H9 (cell line): ENCODE measurements around the gene LECT2. TPM values are rescaled to one million over a fixed set of nuclear protein-coding genes. Genes with fewer than 3 reads are reported as not detected.

Experiments
- DNase-seq: peaks from one replicate; pipeline ENCODE4 v3.0.0-alpha.2; 2017
- H2AFZ ChIP-seq: one replicate; pipeline ENCODE4 v1.6.1; 2013; ENCODE audit warnings: mild to moderate bottlenecking, low read length, control low read depth, moderate library complexity
- H2AK5ac ChIP-seq: 2 replicates; pipeline ENCODE4 v1.6.1; 2013; ENCODE audit warnings: low read length, control low read depth, mixed read lengths; ENCODE audit not compliant: insufficient read length
- H2BK120ac ChIP-seq: one replicate; pipeline ENCODE4 v1.6.1; 2013; ENCODE audit warnings: low read depth, mild to moderate bottlenecking, low read length, control low read depth, inconsistent platforms; ENCODE audit not compliant: poor library complexity, severe bottlenecking
- H2BK12ac ChIP-seq: 2 replicates; pipeline ENCODE4 v1.6.1; 2013; ENCODE audit warnings: low read length, control low read depth, mixed read lengths, low read depth; ENCODE audit not compliant: insufficient read length
- H2BK15ac ChIP-seq: 2 replicates; pipeline ENCODE4 v1.6.1; 2013; ENCODE audit warnings: low read depth, low read length, control low read depth
- H2BK20ac ChIP-seq: one replicate; pipeline ENCODE4 v1.6.1; 2013; ENCODE audit warnings: low read depth, mild to moderate bottlenecking, low read length, control low read depth, inconsistent platforms; ENCODE audit not compliant: poor library complexity, severe bottlenecking
- H2BK5ac ChIP-seq: 2 replicates; pipeline ENCODE4 v1.6.1; 2013; ENCODE audit warnings: low read length, control low read depth, mixed read lengths; ENCODE audit not compliant: insufficient read length
- H3K14ac ChIP-seq: 2 replicates; pipeline ENCODE4 v1.6.1; 2013; ENCODE audit warnings: low read length, control low read depth; ENCODE audit not compliant: insufficient read depth
- H3K18ac ChIP-seq: 2 replicates; pipeline ENCODE4 v1.6.1; 2013; ENCODE audit warnings: low read depth, mild to moderate bottlenecking, mixed read lengths, low read length, control low read depth; ENCODE audit not compliant: insufficient read length
- H3K23ac ChIP-seq: 2 replicates; pipeline ENCODE4 v1.6.1; 2013; ENCODE audit warnings: low read length, control low read depth, mixed read lengths, low read depth; ENCODE audit not compliant: insufficient read length
- H3K23me2 ChIP-seq: 2 replicates; pipeline ENCODE4 v1.6.1; 2013; ENCODE audit warnings: low read depth, mild to moderate bottlenecking, mixed read lengths, low read length, control low read depth; ENCODE audit not compliant: insufficient read length, poor library complexity, severe bottlenecking
- H3K27ac ChIP-seq: 2 replicates; pipeline ENCODE4 v1.5.1; 2013; ENCODE audit warnings: low read length, control low read depth, mixed read lengths, low read depth; ENCODE audit not compliant: insufficient read length
- H3K27me3 ChIP-seq: 2 replicates; pipeline ENCODE4 v1.6.1; 2013; ENCODE audit warnings: low read length, control low read depth, inconsistent platforms; ENCODE audit not compliant: insufficient read depth
- H3K4ac ChIP-seq: 2 replicates; pipeline ENCODE4 v1.6.1; 2013; ENCODE audit warnings: low read depth, mild to moderate bottlenecking, control low read depth, inconsistent platforms, low read length, moderate library complexity
- H3K4me1 ChIP-seq: 2 replicates; pipeline ENCODE4 v1.6.1; 2013; ENCODE audit warnings: low read length, control low read depth, inconsistent platforms; ENCODE audit not compliant: insufficient read depth
- H3K4me2 ChIP-seq: 2 replicates; pipeline ENCODE4 v1.6.1; 2013; ENCODE audit warnings: low read length, control low read depth, mixed read lengths; ENCODE audit not compliant: insufficient read length, insufficient read depth
- H3K56ac ChIP-seq: 2 replicates; pipeline ENCODE4 v1.6.1; 2013; ENCODE audit warnings: low read depth, mild to moderate bottlenecking, mixed read lengths, low read length, control low read depth; ENCODE audit not compliant: insufficient read length
- H3K79me1 ChIP-seq: 2 replicates; pipeline ENCODE4 v1.6.1; 2013; ENCODE audit warnings: low read depth, mild to moderate bottlenecking, moderate library complexity, low read length, control low read depth, inconsistent platforms; ENCODE audit not compliant: insufficient read depth, poor library complexity, severe bottlenecking
- H3K79me2 ChIP-seq: 2 replicates; pipeline ENCODE4 v1.6.1; 2013; ENCODE audit warnings: low read length, control low read depth, inconsistent platforms; ENCODE audit not compliant: insufficient read depth
- H3K9ac ChIP-seq: 2 replicates; pipeline ENCODE4 v1.6.1; 2013; ENCODE audit warnings: low read length, control low read depth, mixed read lengths; ENCODE audit not compliant: insufficient read length; ENCODE audit errors: extremely low read depth
- H3K9me3 ChIP-seq: one replicate; pipeline ENCODE4 v1.6.1; 2013; ENCODE audit warnings: low read depth, low read length, inconsistent platforms; ENCODE audit not compliant: control insufficient read depth
- H3T11ph ChIP-seq: one replicate; pipeline ENCODE4 v1.6.1; 2013; ENCODE audit warnings: mild to moderate bottlenecking, low read length, control low read depth, inconsistent platforms
- H4K20me1 ChIP-seq: one replicate; pipeline ENCODE4 v1.6.1; 2013; ENCODE audit not compliant: control insufficient read depth, insufficient read length, insufficient read depth
- H4K5ac ChIP-seq: 2 replicates; pipeline ENCODE4 v1.6.1; 2013; ENCODE audit warnings: low read depth, mild to moderate bottlenecking, mixed read lengths, low read length, control low read depth; ENCODE audit not compliant: insufficient read length
- H4K8ac ChIP-seq: replicated peaks from 2 replicates; pipeline ENCODE4 v1.6.1; 2013; ENCODE audit warnings: low read length, control low read depth, mixed read lengths, low read depth; ENCODE audit not compliant: insufficient read length
- H4K91ac ChIP-seq: 2 replicates; pipeline ENCODE4 v1.6.1; 2013; ENCODE audit warnings: low read depth, mild to moderate bottlenecking, moderate library complexity, mixed read lengths, low read length, control low read depth; ENCODE audit not compliant: insufficient read length
- H3K27ac Mint-ChIP-seq, 3 experiments: 2 replicates in 2 of 3; 3 replicates in 1 of 3; pipeline ENCODE4 v1.8.0; 2020 to 2021; ENCODE audit warnings: mixed read lengths in 3 of 3, mild to moderate bottlenecking in 1 of 3, moderate library complexity in 1 of 3
- H3K27me3 Mint-ChIP-seq: 2 replicates; pipeline ENCODE4 v1.8.0; 2021; ENCODE audit warnings: low read depth, mild to moderate bottlenecking, moderate library complexity, mixed read lengths
- H3K36me3 Mint-ChIP-seq, 3 experiments: 2 replicates in 2 of 3; 3 replicates in 1 of 3; pipeline ENCODE4 v1.8.0; 2020 to 2021; ENCODE audit warnings: low read depth in 3 of 3, mixed read lengths in 3 of 3; ENCODE audit not compliant: insufficient read depth in 1 of 3
- H3K4me1 Mint-ChIP-seq, 2 experiments: 2 replicates each; pipeline ENCODE4 v1.8.0; 2020; ENCODE audit warnings: mixed read lengths in 2 of 2
- H3K4me3 Mint-ChIP-seq, 2 experiments: 2 replicates in 1 of 2; 3 replicates in 1 of 2; pipeline ENCODE4 v1.8.0; 2020 to 2021; ENCODE audit warnings: mild to moderate bottlenecking in 2 of 2, mixed read lengths in 2 of 2, moderate library complexity in 1 of 2
- H3K9me3 Mint-ChIP-seq, 2 experiments: 2 replicates in 1 of 2; 3 replicates in 1 of 2; pipeline ENCODE4 v1.8.0; 2020; ENCODE audit warnings: mild to moderate bottlenecking in 2 of 2, mixed read lengths in 2 of 2, moderate library complexity in 1 of 2
- CTCF ChIP-seq: fragments of 200-600 bp; sonication (generic); conservative IDR thresholded peaks from 3 replicates; pipeline ENCODE4 v1.8.0; 2021; ENCODE audit warnings: antibody characterized with exemption, mild to moderate bottlenecking
- WGBS: extraction: QIAGEN DNeasy Blood & Tissue Kit; methylation state at CpG from one replicate; pipeline ENCODE4 v1.1.7; 2013; ENCODE audit warnings: missing lambda C conversion rate, low lambda C conversion rate, mixed read lengths; ENCODE audit not compliant: insufficient read length; ENCODE audit errors: extremely low coverage; 5-methylcytosine and 5-hydroxymethylcytosine counted together
- total RNA-seq: library from RNA; stranded (reverse); gene quantifications from 2 replicates; pipeline ENCODE4 v1.2.1, GENCODE V29; 2021

The LECT2 gene
- total RNA-seq, 1 experiment from 2014 or later = not detected

GRCh38 chr5:136000932-136001331 lies 46.1 kb upstream of the LECT2 start:
- Histone ChIP-seq H3K23me2 (no peaks in the 10 kb centered on the region), H3K23ac (no peak overlapping the region), H3K79me2 (no peaks in the 10 kb centered on the region), H4K91ac (no peak overlapping the region), H2BK5ac (no peak overlapping the region), H3K18ac (no peak overlapping the region), H2BK12ac (no peak overlapping the region), H3K9me3 (no peaks in the 10 kb centered on the region), H3K4me2 (no peak overlapping the region), H2AFZ (no peak overlapping the region), H3K4ac (no peak overlapping the region), H3K9ac (no peak overlapping the region), H3K14ac (no peak overlapping the region), H2BK20ac (no peak overlapping the region), H2BK15ac (no peak overlapping the region), H2AK5ac (no peak overlapping the region), H4K8ac (no peak overlapping the region), H2BK120ac (no peak overlapping the region), H3T11ph (no peak overlapping the region), H3K4me1 (no peaks in the 10 kb centered on the region), H4K20me1 (no peaks in the 10 kb centered on the region), H3K27me3 (no peaks in the 10 kb centered on the region), H3K56ac (no peak overlapping the region), H3K27ac (no peak overlapping the region), H4K5ac (no peak overlapping the region), H3K79me1 (no peaks in the 10 kb centered on the region)
- H3K36me3 Mint-ChIP-seq = no peaks in the 10 kb centered on the region
- H3K27ac Mint-ChIP-seq = no peak overlapping the region
- peaks cover 5 to 13% of the 10 kb centered on the region in 2 experiments for H3K4me1 Mint-ChIP-seq
- H3K27me3 Mint-ChIP-seq = peaks cover 9% of the 10 kb centered on the region
- DNase-seq = no peak
- no peaks in the 10 kb centered on the region for H3K9me3 Mint-ChIP-seq
- no peak overlapping the region for H3K4me3 Mint-ChIP-seq
- TF ChIP-seq CTCF = no peak
- WGBS = no CpG with 5 or more reads among the region's 3 CpGs
